GM11168 (cell line): ENCODE results near the gene TSHZ3.

Experiments used
- in situ Hi-C: fragments of 300-500 bp; cut with MboI; formaldehyde crosslinking; loops from one replicate; pipeline ENCODE4 v1.12.0; 2022; ENCODE audit warnings: low sequenced_read_pairs; ENCODE audit not compliant: unreplicated experiment

TSHZ3 gene

GRCh38 chr19:31354799-31355664, 5.8 kb upstream of the TSHZ3 start:
- in situ Hi-C loops: no loop called here

- in situ Hi-C loops: no loop called here
Measured at GRCh38 chr19:31354316-31354715, 5.1 kb upstream of the TSHZ3 start.

GRCh38 chr19:31353833-31354232, 4.6 kb upstream of the TSHZ3 start:
- in situ Hi-C loops: no loop called here

GRCh38 chr19:31352782-31353651, 3.8 kb upstream of the TSHZ3 start:
- in situ Hi-C loops: no loop called here

GRCh38 chr19:31352296-31352781, 3.1 kb upstream of the TSHZ3 start:
- in situ Hi-C loops: no loop called here

- in situ Hi-C loops: no loop called here
Measured at GRCh38 chr19:31351855-31352195, 2.6 kb upstream of the TSHZ3 start.

- in situ Hi-C loops: no loop called here
Measured at GRCh38 chr19:31351056-31351854, 2.0 kb upstream of the TSHZ3 start.

GRCh38 chr19:31350693-31351055, 1.4 kb upstream of the TSHZ3 start:
- in situ Hi-C loops: no loop called here

- in situ Hi-C loops: no loop called here
Measured at GRCh38 chr19:31350033-31350692, 927 bp upstream of the TSHZ3 start.

- in situ Hi-C loops: no loop called here
Measured at GRCh38 chr19:31348481-31349159, 616 bp downstream of the TSHZ3 start.

- in situ Hi-C loops: no loop called here
Measured at GRCh38 chr19:31347828-31348392, 1.3 kb downstream of the TSHZ3 start.

- in situ Hi-C loops: no loop called here
Measured at GRCh38 chr19:31347354-31347753, 1.9 kb downstream of the TSHZ3 start.

GRCh38 chr19:31346184-31347059, 2.8 kb downstream of the TSHZ3 start:
- in situ Hi-C loops: no loop called here

- in situ Hi-C loops: no loop called here
Measured at GRCh38 chr19:31344403-31344802, 4.8 kb downstream of the TSHZ3 start.

GRCh38 chr19:31342926-31343325, 6.3 kb downstream of the TSHZ3 start:
- in situ Hi-C loops: no loop called here

- in situ Hi-C loops: no loop called here
Measured at GRCh38 chr19:31340042-31341025, 8.9 kb downstream of the TSHZ3 start.

GRCh38 chr19:31339411-31339810, 9.8 kb downstream of the TSHZ3 start:
- in situ Hi-C loops: no loop called here
